Liver (tissue), 3 donors: Measurements from ENCODE around the gene FNBP1.

ENCODE experiments used
- EGR1 ChIP-seq, 2 donors: IDR thresholded peaks; 2 replicates each; pipeline ENCODE4 v1.6.1; 2016 to 2018; ENCODE audit warnings: antibody characterized with exemption in 2 of 2, low read depth in 2 of 2
- GABPA ChIP-seq, 2 donors: IDR thresholded peaks in 1 of 2; conservative IDR thresholded peaks in 1 of 2; 2 replicates each; pipeline ENCODE4 v1.6.1; 2016; ENCODE audit warnings: antibody characterized with exemption in 2 of 2, mild to moderate bottlenecking in 1 of 2, moderate library complexity in 1 of 2
- NR2F2 ChIP-seq: IDR thresholded peaks from 2 replicates; pipeline ENCODE4 v1.6.1; 2016; ENCODE audit warnings: antibody characterized with exemption
- RAD21 ChIP-seq, 2 donors: IDR thresholded peaks; 2 replicates each; pipeline ENCODE4 v1.6.1; 2016; ENCODE audit warnings: antibody characterized with exemption in 2 of 2, mild to moderate bottlenecking in 2 of 2
- RXRA ChIP-seq, 2 donors: IDR thresholded peaks; 2 replicates each; pipeline ENCODE4 v1.6.1; 2017 to 2018; ENCODE audit warnings: antibody characterized with exemption in 2 of 2, mild to moderate bottlenecking in 1 of 2
- SP1 ChIP-seq: IDR thresholded peaks from 2 replicates; pipeline ENCODE4 v1.6.1; 2018; ENCODE audit warnings: antibody characterized with exemption, mild to moderate bottlenecking
- TAF1 ChIP-seq: conservative IDR thresholded peaks from 2 replicates; pipeline ENCODE4 v1.6.1; 2016; ENCODE audit warnings: antibody characterized with exemption, mild to moderate bottlenecking
- YY1 ChIP-seq: IDR thresholded peaks from 2 replicates; pipeline ENCODE4 v1.6.1; 2016; ENCODE audit warnings: antibody characterized with exemption, mild to moderate bottlenecking
- TF ChIP-seq, protein P1 (sequence below): fragments of 150-350 bp; IDR thresholded peaks from 2 replicates; pipeline ENCODE4 v1.5.1; 2017; ENCODE audit warnings: improper control_type of control experiment, low read depth, low read length; ENCODE audit not compliant: missing input control
- TF ChIP-seq, protein P2 (sequence below): IDR thresholded peaks from 2 replicates; pipeline ENCODE4 v1.6.1; 2016; ENCODE audit warnings: antibody characterized with exemption
- donor health status: healthy.
- donor health status: healthy.

DNA sequence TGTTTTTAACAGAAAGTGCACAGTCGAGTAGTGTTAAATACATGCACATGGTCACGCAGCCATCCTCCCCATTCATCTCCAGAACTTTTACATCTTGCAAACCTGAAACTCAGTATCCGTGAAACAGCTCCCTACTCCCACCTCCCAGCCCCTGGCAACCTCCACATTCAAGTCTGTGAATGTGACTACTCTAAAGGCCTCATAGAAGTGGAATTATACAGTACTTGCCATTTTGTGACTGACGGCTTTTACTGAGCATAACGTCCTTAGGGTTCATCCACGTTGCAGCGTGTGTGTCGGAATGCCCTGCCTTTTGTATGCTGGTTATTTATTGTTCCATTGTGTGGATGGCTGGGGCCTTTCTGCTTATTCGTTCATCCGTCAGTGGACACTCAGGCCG, 171.9 kb downstream of the FNBP1 start:
- TF ChIP-seq, protein P1, sequence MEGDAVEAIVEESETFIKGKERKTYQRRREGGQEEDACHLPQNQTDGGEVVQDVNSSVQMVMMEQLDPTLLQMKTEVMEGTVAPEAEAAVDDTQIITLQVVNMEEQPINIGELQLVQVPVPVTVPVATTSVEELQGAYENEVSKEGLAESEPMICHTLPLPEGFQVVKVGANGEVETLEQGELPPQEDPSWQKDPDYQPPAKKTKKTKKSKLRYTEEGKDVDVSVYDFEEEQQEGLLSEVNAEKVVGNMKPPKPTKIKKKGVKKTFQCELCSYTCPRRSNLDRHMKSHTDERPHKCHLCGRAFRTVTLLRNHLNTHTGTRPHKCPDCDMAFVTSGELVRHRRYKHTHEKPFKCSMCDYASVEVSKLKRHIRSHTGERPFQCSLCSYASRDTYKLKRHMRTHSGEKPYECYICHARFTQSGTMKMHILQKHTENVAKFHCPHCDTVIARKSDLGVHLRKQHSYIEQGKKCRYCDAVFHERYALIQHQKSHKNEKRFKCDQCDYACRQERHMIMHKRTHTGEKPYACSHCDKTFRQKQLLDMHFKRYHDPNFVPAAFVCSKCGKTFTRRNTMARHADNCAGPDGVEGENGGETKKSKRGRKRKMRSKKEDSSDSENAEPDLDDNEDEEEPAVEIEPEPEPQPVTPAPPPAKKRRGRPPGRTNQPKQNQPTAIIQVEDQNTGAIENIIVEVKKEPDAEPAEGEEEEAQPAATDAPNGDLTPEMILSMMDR: no peak
- TF ChIP-seq RXRA (IDR thresholded peaks at IDR 0.05) (no peak), NR2F2 (no peak), YY1 (no peak), GABPA (IDR thresholded peaks at IDR 0.05 in 1 of 2, conservative IDR thresholded peaks at IDR 0.05 in 1 of 2) (no peak), EGR1 (IDR thresholded peaks at IDR 0.05; ENCODE audit: low read depth in 2 of 2) (no peak), RAD21 (IDR thresholded peaks at IDR 0.05) (no peak), TAF1 (no peak), SP1 (no peak)
- TF ChIP-seq, protein P2, sequence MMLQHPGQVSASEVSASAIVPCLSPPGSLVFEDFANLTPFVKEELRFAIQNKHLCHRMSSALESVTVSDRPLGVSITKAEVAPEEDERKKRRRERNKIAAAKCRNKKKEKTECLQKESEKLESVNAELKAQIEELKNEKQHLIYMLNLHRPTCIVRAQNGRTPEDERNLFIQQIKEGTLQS: no peak
